Astrocyte of the cerebellum (primary cell): ENCODE measurements around the gene FAM50B.
"Not testable (repeated sequence)": the region's sequence is repeated elsewhere in the genome, so short reads cannot be mapped to it uniquely, and the experiment has no call there.

Experiments
- DNase-seq: peaks from one replicate; pipeline ENCODE4 v3.0.0-alpha.2; 2011; ENCODE audit warnings: low read depth
- H3K4me3 ChIP-seq: 2 replicates; pipeline ENCODE4 v1.5.1; 2011; ENCODE audit warnings: mild to moderate bottlenecking, low read depth, low read length, moderate library complexity
- in situ Hi-C: cut with HindIII; loops from 2 replicates; pipeline ENCODE4 v1.10.0; 2017; ENCODE audit warnings: low sequenced_read_pairs
- TF ChIP-seq, protein P1 (sequence below): IDR thresholded peaks from 2 replicates; pipeline ENCODE4 v1.5.1; 2012; ENCODE audit warnings: low read length, low read depth, moderate library complexity, mild to moderate bottlenecking; ENCODE audit errors: missing control alignments

Gene FAM50B

DNA sequence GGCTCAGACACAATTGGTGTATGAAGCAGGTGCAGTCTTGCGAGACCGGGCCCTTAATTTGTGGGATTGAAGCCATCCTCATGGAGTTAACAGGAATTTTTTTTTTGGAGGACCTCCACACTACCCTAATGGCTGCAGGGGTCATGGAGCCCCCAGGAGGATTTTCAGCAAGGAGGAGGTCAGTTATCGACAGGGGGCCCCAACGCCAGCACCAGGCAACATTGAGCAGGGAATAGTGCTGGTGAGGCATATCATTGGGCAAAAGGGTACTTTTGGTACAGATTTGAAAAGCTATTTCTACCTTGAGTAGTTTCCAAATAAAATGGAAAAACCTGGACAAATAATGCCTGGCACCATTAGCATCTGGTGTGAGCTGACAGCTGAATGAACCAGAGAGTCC is 6.7 kb downstream of the FAM50B start:
- TF ChIP-seq, protein P1, sequence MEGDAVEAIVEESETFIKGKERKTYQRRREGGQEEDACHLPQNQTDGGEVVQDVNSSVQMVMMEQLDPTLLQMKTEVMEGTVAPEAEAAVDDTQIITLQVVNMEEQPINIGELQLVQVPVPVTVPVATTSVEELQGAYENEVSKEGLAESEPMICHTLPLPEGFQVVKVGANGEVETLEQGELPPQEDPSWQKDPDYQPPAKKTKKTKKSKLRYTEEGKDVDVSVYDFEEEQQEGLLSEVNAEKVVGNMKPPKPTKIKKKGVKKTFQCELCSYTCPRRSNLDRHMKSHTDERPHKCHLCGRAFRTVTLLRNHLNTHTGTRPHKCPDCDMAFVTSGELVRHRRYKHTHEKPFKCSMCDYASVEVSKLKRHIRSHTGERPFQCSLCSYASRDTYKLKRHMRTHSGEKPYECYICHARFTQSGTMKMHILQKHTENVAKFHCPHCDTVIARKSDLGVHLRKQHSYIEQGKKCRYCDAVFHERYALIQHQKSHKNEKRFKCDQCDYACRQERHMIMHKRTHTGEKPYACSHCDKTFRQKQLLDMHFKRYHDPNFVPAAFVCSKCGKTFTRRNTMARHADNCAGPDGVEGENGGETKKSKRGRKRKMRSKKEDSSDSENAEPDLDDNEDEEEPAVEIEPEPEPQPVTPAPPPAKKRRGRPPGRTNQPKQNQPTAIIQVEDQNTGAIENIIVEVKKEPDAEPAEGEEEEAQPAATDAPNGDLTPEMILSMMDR = no peak
- in situ Hi-C loops = no loop called here
- DNase-seq = no peak
- H3K4me3 ChIP-seq = no peak overlapping the region

DNA sequence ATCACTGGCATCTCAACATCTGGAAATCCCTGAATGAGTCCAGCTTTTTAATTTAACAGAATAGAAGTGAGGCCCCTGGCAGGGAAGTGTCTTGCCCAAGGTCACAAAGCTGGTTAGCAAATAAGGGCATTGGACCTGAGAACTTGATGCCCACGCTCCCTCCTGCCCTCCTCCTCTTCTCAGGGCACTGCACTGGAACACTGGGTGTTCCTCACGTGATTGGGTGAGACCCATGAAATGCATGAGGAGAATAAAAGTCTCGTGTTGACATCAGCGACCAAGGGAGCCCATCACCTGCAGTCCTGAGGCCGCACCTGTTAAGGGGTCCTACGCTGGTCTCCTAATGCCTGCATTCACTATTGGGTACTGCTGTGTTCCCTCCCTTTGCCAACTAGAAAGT is 7.4 kb downstream of the FAM50B start:
- no peak for DNase-seq
- in situ Hi-C loops = no loop called here
- H3K4me3 ChIP-seq = no peak overlapping the region
- TF ChIP-seq, protein P1 = no peak

DNA sequence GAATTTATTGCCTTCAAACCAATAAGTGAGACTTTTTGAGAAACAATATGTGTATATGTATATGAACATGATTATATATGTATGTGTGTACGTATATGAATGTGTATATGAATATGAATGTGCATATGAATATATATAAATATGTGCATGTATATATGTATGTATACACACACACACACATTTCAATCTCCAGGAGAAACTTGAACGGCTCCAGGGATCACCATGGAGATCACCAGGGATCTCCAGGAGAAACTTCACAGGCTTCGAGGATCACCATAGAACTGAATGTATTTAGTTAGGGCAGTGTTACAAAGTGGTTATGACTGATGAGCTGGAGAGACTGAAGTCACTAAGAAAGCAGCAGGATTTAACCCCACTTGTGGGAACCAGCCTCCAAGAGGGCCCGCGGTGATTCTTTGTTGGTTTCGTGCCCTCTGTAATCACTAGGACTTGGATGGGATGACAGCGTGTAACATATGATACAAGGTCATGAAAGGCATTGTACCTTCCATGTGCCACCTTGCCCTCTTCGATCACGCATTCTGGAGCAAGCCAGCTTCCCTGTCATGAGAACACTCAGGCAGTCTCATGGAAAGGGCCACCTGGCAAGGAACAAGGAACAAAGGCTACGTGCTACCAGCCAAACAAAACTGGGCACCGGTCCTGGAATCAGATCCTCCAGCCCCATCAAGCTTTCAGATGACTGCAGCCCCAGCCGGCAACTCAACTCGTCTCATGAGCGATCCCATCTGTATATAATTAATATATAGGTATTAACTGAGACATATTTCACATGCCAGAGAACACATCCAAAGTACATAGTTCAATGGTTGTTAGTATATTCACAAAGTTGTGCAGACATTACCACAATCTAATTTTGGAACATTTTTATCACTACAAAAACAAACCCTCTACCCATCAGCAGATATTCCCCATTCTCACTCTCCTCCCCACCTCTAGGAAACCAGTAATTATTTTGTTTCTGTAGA is 8.6 kb downstream of the FAM50B start:
- no peak overlapping the region for H3K4me3 ChIP-seq
- in situ Hi-C loops = no loop called here
- TF ChIP-seq, protein P1 = no peak
- no peak for DNase-seq

DNA sequence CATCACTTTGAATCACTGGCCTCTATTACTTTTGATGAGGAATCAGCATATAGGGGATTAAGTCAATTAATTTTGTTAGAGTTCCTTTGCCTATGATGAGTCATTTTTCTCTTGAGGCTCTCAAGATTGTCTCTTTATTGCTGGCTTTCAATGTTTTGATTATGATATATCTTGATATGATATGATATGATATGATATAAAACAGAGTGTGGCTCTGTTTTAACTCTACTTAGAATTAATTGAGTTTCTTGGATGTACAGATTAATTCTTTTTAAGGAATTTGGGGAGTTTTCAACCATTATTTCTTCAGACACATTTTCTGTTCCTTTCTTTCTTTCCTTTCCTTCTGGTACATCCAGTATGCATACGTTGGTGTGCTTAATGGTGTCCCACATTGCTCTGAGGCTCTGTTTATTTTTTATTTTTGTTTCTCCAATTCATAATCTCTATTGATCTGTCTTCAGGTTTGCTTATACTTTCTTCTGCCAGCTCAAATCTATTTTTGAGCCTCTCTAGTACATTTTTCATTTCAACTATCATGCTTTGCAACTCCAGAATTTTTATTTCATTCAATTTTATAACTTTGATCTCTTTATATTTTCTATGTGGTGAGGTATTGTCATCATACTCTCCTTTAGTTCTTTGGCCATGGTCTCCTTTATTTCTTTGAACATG is 10.8 kb downstream of the FAM50B start:
- in situ Hi-C loops = no loop called here
- no peak overlapping the region for H3K4me3 ChIP-seq
- TF ChIP-seq, protein P1 = no peak
- no peak for DNase-seq

DNA sequence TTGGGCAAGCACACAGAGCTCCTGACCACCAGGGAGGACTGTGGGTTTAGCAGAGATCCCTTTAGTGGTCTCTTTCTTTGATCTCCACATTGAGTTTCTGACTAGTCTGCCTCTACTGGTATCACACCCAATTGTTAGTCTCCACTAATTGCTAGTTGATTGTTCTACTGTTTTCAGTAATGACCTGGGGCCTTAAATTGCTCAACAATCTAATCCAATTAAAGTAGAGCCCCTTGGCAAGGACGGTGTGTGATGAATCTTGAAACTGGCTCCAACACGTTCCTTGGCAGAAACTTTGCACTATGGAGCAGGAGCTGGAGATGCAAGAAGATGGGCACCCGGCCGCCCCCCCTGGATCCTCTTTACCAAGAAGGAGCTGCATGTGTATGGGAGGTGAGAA is 12.3 kb downstream of the FAM50B start:
- no peak for DNase-seq
- in situ Hi-C loops = no loop called here
- TF ChIP-seq, protein P1 = no peak
- no peak overlapping the region for H3K4me3 ChIP-seq

DNA sequence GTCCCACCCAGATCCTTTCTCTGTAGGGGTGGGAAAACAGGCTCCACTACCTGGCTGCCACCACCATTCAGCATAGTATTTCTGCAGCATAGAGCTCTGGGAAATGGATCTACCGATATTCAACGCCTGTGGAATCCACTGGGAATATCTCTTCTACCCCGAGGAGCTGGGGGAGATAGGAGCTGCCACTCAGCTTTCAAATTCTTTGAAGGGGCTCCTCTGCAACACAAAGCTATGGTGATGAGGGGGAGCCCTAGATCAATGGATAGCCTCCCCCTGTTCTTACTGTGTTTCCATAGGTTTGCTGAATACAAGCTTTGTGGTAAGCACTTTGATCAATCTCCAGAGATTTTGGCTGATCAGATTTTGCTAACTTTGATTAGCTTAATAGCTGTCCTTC is 12.9 kb downstream of the FAM50B start:
- DNase-seq = no peak
- no peak overlapping the region for H3K4me3 ChIP-seq
- TF ChIP-seq, protein P1 = no peak
- in situ Hi-C loops = no loop called here

DNA sequence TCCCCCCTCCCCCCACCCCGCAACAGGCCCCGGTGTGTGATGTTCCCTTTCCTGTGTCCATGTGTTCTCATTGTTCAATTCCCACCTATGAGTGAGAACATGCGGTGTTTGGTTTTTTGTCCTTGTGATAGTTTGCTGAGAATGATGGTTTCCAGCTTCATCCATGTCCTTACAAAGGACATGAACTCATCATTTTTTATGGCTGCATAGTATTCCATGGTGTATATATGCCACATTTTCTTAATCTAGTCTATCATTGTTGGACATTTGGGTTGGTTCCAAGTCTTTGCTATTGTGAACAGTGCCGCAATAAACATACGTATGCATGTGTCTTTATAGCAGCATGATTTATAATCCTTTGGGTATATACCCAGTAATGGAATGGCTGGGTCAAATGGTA is 14.1 kb downstream of the FAM50B start:
- in situ Hi-C loops, DNase-seq, H3K4me3 ChIP-seq: not testable (repeated sequence)
